IMR-90 (cell line): ENCODE results near the gene CATSPER1.

Experiments
- FOS ChIP-seq: fragments of 150-350 bp; IDR thresholded peaks from 2 replicates; pipeline ENCODE4 v1.6.1; 2016; ENCODE audit warnings: low read depth, low read length
- MAFK ChIP-seq: IDR thresholded peaks from 2 replicates; pipeline ENCODE4 v1.6.1; 2012; ENCODE audit warnings: low read depth, low read length, improper control_type of control experiment
- POLR2A ChIP-seq: IDR thresholded peaks from 2 replicates; pipeline ENCODE4 v1.6.1; 2012; ENCODE audit warnings: mild to moderate bottlenecking, low read depth, low read length
- RAD21 ChIP-seq: IDR thresholded peaks from 2 replicates; pipeline ENCODE4 v1.6.1; 2012; ENCODE audit warnings: low read length, improper control_type of control experiment
- TF ChIP-seq, protein P1 (sequence below): conservative IDR thresholded peaks from 2 replicates; pipeline ENCODE4 v1.5.1; 2012; ENCODE audit warnings: mild to moderate bottlenecking, low read depth, low read length, improper control_type of control experiment
- TF ChIP-seq, protein P2 (sequence below): fragments of 150-350 bp; IDR thresholded peaks from 2 replicates; pipeline ENCODE4 v1.6.1; 2016; ENCODE audit warnings: low read depth, mild to moderate bottlenecking, low read length, moderate library complexity, borderline replicate concordance

DNA sequence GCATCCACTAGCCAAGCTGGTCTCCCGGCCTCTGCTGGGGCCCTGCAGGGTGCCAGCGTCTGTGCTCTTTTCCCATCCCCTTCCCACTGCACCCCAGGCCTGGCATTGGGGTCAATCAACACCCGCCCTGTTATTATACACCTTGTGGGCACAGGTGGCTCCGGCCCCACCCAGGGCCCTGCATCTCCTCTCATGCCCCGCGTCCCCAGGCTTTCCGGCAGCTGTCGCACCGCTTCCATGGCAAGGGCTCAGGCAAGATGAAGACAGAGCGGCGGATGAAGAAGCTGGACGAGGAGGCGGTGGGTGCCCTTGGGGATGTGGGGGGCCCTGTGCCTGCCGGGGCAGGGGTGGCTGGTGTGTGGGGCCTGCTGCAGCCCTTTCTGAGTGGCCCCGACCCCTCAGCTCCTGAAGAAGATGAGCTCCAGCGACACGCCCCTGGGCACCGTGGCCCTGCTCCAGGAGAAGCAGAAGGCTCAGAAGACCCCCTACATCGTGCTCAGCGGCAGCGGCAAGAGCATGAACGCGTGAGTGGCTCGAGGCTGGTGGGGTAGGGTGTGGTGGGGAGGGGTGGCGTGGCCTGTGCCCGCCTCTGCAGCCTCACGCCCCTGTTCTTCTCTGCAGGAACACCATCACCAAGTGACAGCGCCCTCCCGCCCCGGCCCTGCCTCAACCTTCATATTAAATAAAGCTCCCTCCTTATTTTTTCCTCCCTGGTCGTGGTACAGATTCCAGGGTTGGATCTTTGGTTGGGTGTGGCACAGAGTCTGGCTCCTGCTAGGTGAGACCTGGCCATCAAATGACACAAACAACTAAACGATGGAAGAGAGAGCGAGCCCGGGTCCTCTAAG is 47.7 kb downstream of the CATSPER1 start:
- TF ChIP-seq, protein P1, sequence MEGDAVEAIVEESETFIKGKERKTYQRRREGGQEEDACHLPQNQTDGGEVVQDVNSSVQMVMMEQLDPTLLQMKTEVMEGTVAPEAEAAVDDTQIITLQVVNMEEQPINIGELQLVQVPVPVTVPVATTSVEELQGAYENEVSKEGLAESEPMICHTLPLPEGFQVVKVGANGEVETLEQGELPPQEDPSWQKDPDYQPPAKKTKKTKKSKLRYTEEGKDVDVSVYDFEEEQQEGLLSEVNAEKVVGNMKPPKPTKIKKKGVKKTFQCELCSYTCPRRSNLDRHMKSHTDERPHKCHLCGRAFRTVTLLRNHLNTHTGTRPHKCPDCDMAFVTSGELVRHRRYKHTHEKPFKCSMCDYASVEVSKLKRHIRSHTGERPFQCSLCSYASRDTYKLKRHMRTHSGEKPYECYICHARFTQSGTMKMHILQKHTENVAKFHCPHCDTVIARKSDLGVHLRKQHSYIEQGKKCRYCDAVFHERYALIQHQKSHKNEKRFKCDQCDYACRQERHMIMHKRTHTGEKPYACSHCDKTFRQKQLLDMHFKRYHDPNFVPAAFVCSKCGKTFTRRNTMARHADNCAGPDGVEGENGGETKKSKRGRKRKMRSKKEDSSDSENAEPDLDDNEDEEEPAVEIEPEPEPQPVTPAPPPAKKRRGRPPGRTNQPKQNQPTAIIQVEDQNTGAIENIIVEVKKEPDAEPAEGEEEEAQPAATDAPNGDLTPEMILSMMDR: no peak
- TF ChIP-seq POLR2A: no peak
- no peak for TF ChIP-seq FOS
- TF ChIP-seq MAFK: no peak
- TF ChIP-seq RAD21: no peak
- TF ChIP-seq, protein P2, sequence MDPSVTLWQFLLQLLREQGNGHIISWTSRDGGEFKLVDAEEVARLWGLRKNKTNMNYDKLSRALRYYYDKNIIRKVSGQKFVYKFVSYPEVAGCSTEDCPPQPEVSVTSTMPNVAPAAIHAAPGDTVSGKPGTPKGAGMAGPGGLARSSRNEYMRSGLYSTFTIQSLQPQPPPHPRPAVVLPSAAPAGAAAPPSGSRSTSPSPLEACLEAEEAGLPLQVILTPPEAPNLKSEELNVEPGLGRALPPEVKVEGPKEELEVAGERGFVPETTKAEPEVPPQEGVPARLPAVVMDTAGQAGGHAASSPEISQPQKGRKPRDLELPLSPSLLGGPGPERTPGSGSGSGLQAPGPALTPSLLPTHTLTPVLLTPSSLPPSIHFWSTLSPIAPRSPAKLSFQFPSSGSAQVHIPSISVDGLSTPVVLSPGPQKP: no peak
